ENCODE results near the gene NTM.
"Not testable (repeated sequence)": the region's sequence is repeated elsewhere in the genome, so short reads cannot be mapped to it uniquely, and the experiment has no call there.

The NTM gene

GRCh38 chr11:132310390-132311375, 940.3 kb downstream of the NTM start:
- DNase-seq = no peak

GRCh38 chr11:132311703-132312102, 941.3 kb downstream of the NTM start:
- no peak for DNase-seq

GRCh38 chr11:132312161-132312560, 941.7 kb downstream of the NTM start:
- DNase-seq = no peak

GRCh38 chr11:132312701-132313111, 942.3 kb downstream of the NTM start:
- no peak for DNase-seq

- no peak for DNase-seq
Observed at GRCh38 chr11:132314911-132315455, 944.6 kb downstream of the NTM start.

GRCh38 chr11:132315696-132316095, 945.3 kb downstream of the NTM start:
- no peak for DNase-seq

GRCh38 chr11:132318421-132319157, 948.2 kb downstream of the NTM start:
- DNase-seq = no peak

GRCh38 chr11:132319419-132319818, 949.0 kb downstream of the NTM start:
- not testable (repeated sequence) for DNase-seq

- DNase-seq = no peak
Observed at GRCh38 chr11:132330515-132330914, 960.1 kb downstream of the NTM start.

GRCh38 chr11:132332521-132332920, 962.1 kb downstream of the NTM start:
- DNase-seq = no peak

- no peak for DNase-seq
Observed at GRCh38 chr11:132334769-132335280, 964.4 kb downstream of the NTM start.

- no peak for DNase-seq
Observed at GRCh38 chr11:132335311-132335710, 964.9 kb downstream of the NTM start.

GRCh38 chr11:132336781-132337535, 966.5 kb downstream of the NTM start:
- no peak for DNase-seq

GRCh38 chr11:132337819-132338416, 967.5 kb downstream of the NTM start:
- DNase-seq = no peak

- DNase-seq = no peak
Observed at GRCh38 chr11:132342408-132342807, 972.0 kb downstream of the NTM start.

GRCh38 chr11:132343445-132344175, 973.2 kb downstream of the NTM start:
- DNase-seq = no peak

- no peak for DNase-seq
Observed at GRCh38 chr11:132346558-132347148, 976.2 kb downstream of the NTM start.

GRCh38 chr11:132347156-132348090, 977.0 kb downstream of the NTM start:
- DNase-seq = no peak

GRCh38 chr11:132349811-132350733, 979.7 kb downstream of the NTM start:
- no peak for DNase-seq

Data from NCI-H1436 treated with DMSO at 0.1 percent for 48 hours (cell line).